Inflammatory macrophage (primary cell): ENCODE data around the gene B4GALNT1.
"Not testable (repeated sequence)": the region's sequence is repeated elsewhere in the genome, so short reads cannot be mapped to it uniquely, and the experiment has no call there.

ENCODE experiments used
- DNase-seq, 2 donors: peaks; one replicate each; pipeline ENCODE4 v3.0.0-alpha.2; 2020 to 2022

B4GALNT1 gene

DNA sequence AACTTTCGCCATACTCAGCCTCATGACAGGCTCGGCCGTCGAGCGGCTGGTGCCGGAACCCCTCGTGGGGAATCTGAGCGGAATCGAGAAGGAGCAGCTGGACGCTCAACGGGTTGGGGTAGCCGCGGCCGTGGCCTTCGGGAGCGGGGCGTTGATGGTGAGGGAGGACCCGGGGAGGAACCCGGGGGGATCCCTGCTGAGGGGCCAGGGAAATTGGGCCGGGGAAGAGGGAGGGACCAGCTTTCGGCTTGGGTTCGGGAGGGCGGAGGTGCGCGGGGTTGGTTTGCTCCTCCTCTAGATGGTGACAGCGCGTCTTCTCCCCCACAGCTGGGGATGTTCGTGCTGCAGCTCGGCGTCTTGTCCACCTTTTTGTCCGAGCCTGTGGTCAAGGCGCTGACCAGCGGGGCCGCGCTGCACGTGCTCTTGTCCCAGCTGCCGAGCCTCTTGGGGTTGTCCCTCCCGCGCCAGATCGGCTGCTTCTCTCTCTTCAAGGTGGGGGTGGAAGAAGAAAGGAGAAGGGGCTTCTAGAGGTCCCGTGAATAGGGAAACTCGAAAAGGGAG is 12.0 kb downstream of the B4GALNT1 start:
- peak; percentile 39 to 50 for DNase-seq

DNA sequence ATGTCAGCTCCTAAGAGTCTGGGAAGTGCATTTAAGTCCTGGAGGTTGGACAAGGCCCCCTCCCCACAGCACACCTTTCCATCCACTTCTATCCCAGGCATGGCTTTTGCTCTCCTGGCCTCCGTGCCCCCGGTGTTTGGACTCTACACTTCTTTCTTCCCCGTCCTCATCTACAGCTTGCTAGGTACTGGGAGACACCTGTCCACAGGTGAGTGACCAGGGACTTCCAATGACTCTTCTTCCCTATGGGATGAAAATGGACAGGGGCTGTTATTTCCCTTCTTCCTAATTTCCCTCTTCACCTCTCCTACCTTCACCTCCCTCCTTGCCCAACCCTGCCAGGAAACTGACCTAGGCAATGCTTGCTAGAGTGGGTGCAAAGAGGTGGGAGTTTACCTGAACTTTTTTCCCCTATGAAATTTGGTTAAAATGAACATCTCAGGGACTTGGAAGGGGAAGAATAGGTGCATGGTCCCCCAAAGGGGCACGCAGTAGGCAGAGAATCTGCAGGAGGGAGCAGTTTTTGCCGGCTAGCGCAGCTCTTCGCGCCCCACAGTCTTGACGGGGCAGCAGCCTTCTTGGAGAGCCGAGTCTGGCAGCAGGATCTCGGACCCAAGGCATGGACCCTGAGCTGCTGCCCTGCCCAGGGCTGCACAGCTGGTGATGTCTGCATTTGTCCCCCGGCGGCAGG is 12.6 kb downstream of the B4GALNT1 start:
- no peak for DNase-seq

DNA sequence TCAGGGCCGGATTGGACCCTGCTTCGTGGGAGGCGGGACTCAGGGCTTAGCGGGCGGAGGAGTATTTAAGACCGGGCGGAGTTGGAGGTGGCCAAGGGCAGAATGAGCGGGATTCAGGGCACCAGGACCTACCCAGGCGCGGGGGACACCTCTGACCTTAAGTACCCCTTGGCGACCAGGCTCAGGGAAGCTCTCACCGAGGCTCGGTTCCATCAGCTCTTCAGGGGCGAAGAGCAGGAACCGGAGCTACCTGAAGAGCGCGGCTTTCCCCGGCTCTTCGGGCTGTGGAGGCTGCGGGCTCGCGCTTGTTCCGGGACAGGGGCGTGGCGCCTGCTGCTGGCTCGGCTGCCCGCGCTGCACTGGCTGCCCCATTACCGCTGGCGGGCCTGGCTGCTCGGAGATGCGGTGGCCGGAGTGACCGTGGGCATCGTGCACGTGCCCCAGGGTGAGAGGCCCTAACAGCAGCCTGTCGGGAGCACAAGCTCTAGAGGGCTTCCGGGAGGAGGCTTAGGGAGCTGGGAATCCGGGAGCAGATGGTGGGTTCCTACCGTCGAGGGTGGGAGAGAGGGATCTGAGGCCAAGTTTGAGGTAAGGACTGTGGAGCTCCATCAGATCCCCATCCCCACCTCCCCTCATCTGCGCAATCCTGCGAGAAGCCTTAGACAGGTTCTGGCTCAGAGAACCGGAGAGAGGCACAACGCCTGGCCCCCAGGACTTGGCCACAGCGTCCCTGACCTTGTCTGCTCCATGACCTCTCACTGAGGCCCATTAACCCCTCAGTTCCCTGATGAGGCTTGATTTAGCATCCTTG is 13.4 kb downstream of the B4GALNT1 start:
- no peak for DNase-seq

DNA sequence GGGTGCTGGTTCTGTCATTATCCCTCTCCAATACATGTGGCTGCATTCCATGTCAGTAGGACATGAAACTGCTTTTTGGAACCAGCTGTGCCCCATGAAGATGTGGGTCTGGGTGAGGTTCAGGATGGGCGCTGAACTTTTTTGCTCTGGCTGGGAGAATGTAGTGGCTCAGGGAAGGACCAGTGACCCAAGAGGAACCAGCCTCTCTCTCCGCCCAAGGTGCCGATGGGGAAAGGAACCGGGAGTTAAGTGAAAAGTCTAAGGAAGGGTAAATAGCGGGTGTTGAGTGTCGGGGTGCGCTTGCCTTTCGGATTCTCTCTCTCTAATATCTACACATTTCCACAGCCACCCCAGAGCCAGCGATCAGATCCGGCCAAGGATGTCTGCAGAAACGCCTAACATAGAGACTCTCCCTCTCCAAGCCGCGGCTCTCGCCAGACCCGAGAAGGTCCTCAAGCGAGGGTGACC is 14.0 kb downstream of the B4GALNT1 start:
- no peak for DNase-seq

DNA sequence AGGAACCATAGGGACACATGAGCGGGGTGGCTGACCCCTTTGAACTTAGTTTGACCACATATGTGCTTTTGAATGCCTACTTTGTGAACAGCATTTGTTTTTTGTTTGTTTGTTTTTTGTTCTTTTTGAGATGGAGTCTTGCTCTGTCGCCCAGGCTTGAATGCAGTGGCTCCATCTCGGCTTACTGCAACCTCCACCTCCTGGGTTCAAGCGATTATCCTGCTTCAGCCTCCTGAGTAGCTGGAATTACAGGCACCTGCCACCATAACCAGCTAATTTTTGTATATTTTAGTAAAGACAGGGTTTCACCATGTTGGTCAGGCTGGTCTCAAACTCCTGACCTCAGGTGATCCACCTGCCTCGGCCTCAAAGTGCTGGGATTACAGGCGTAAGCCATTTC is 14.6 kb downstream of the B4GALNT1 start:
- not testable (repeated sequence) for DNase-seq

DNA sequence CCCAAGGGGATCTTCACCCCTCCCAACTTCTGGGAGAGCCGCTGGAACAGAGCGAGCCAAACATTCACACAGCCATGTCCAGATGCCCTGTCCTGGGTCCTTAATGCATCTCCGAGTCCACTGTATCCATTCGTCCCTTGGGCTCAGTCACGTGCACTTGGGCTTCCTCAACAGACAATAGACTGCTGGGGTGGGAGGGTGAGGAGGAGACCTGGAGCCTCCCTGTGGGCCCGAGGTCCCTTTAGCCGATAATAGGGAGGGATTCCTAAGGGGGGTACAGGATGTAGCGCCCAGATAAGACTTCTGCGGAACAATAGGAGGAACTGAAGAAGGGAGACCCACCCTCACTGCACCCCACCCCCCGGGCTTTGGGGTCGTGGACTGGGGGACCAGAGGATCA is 15.1 kb downstream of the B4GALNT1 start:
- no peak for DNase-seq

DNA sequence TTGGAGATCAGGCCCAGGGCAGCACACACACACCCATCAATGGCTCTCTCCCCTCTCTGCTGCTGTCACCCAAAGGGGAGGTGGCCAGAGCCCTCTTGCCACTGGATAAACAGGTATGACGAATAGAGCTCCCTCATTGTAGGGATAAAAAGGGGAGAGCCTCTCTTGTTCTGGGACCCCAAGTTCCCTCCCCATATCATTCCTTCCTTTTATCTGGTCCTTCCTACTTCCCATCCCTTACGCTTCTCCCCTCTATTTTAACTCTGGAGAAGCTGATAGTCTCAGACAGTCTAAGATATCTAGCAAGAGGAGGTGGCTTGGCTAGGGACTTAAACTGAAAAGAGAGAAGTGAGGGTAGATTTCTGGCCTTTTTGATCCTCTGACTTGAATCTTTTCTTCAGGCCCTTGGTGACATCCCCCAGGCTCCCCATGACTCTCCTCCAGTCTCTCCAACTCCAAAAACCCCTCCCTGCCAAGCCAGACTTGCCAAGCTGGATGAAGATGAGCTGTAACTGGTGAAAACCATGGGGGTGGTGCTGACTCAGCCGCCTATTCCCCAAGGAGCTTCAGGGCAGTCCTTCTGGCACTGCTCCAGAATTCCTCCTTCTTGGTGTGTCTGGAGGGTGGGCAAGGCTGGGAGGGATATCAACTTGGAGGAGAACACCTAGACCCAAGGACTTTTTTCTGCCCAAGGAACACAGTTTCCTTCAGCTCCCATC is 16.5 kb downstream of the B4GALNT1 start:
- DNase-seq = no peak

DNA sequence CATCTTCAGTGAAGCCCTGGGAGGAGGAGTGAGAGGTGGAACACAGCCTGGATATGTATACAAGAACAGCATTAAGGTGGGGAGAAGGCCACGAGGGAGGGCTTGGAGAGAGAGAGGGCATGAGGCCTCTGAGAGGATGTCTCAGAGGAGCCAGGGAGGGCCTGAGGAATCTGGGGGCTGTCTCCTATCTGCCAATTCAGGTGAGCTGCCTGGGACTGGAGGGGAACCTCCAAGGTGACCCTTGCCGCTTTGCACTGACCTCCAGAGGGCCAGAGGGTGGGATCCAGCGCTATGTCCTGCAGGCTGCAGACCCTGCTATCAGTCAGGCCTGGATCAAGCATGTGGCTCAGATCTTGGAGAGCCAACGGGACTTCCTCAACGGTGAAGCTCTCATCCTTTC is 17.4 kb downstream of the B4GALNT1 start:
- no peak for DNase-seq

DNA sequence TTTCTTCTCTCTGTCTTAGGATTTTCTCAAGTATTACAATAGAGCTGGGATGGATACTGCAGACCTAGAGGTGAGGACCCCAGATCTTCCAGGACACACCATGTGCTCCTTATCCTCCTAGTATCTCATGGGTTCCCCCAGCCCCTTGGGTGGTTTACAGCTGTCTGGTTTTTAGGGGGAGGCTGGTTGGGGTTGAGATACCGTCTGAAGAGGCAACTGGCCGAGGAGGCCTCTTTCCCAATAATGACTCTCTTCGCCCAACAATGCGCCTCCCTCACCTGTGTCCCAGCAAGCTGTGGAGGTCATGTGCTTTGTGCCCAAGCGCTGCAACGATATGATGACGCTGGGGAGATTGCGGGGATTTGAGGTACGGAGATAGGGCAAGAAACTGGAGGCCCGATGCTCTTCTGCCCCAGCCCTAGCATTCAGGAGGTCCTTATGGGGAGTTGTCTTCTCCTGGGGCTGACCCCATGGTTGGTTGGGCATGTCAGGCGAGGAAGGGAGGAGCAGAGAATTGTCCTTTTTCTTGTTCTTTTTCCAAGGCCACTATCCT is 18.0 kb downstream of the B4GALNT1 start:
- DNase-seq = no peak

DNA sequence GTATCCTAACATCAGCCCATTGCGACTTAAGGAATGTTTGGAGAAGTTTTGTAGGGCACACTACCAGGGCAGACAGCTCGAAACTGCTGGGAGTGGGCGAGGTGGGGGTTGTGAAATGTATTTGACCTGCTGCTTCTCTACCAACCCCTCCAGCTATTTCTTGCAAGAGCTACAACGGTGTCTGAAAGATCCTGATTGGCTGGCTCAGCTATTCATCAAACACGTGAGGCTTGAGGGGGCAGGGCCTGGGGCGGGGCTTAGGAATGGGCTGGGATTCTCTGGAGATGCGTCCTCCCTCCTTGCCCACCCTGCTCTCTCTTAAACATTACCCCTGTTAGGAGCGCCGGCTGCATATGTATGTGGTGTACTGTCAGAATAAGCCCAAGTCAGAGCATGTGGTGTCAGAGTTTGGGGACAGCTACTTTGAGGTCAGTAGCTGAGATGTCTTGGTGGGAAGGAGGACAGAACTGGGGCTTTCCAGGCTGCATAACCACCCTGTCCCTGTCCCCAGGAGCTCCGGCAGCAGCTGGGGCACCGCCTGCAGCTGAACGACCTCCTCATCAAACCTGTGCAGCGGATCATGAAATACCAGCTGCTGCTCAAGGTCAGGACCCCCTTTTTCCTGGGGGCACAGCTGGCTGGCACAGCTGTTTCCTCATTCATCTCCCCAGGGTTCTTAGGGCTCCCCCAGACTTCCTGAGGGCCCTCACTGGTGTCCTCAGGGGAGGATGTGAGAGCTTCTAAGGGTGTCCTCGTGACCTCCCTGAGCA is 18.6 kb downstream of the B4GALNT1 start:
- DNase-seq = peak; percentile 7 to 14

DNA sequence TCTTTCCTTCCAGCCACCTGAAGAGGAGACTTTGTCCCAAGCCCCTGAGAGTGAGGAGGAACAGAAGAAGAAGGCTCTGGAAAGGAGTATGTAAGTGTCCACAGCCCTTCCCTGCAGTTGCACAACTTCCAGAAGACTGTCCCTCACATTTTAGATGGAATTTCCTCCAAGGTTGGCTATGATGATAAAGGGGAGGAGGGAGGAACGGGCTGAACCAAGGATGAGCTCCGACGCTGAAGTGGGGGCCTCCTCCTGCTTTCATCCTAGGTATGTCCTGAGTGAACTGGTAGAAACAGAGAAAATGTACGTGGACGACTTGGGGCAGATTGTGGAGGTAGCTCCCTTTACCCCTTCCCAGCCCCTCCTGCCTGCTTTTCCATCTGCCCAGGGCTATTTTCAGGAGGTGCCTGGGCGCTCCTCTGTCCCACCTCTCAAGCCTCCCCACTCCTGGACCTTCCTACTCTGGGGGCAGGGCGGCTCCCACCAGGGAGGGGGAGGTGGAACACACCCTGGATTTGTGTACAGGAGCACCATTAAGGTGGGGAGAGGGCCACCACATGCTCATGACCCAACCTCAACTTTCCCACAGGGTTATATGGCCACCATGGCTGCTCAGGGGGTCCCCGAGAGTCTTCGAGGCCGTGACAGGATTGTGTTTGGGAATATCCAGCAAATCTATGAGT is 19.4 kb downstream of the B4GALNT1 start:
- DNase-seq = no peak

DNA sequence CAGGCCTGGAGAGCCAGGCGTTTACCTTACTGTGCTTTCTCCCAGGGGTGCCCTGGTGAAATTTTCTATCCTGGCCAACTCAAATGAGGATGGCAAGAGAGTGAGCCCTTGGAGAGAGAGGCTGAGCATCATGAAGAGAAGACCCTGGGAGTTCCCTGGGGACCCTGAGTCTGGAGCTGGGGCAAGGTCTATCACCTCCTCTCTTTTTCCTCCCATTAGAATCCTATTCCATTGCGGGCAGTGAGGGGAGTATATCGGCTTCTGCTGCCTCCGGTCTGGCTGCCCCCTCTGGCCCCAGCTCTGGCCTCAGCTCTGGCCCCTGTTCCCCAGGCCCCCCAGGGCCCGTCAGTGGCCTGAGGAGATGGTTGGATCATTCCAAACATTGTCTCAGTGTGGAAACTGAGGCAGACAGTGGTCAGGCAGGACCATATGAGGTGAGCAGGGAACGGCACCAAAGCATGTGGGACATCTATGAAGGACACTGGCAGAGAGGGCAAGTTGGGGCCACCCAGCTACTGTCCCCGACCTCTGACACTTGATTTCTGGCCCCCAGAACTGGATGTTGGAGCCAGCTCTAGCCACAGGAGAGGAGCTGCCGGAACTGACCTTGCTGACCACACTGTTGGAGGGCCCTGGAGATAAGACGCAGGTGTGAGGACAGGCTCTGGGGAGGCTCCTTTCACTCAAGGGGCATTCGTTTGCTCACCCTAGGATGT is 20.1 kb downstream of the B4GALNT1 start:
- no peak for DNase-seq

DNA sequence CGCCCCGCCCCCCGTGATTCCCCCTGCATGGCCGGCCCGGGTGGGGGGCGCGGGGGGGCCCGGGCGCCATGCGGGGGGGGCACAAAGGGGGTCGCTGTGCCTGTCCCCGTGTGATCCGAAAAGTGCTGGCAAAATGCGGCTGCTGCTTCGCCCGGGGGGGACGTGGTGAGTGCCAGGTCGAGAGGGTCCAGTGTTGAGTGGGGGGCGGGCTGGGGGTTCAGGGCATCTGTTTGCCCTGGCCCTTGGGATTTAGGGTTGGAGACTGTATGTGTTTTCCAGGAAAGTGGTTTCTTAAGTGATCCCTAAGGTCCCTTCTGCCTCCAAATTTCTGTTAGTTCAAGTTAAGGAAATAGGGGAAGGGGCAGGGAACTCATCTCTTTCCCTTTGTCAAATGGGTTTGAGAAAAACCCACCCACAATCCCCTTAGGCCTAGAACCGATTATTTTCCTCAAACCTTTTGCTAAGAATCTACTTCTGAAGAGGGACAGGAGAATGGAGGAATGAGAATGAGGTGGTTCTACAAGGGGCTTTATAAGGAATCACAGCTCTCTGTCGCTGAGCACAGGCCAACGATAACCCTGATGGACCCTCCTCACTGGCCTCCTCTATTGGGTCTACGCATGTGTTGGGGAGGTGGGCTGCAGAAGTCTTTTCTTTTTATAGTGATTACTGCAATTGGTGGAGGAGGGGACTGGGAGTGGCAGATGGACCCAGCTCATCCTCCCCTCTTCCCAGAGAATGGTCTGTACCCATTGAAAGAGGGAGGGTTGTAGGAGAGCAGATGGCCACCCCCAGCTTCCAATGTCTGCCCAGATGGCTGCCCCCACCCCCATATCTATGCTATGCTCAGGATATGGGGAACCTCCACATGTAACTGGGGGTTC is 20.9 kb downstream of the B4GALNT1 start:
- no peak for DNase-seq

DNA sequence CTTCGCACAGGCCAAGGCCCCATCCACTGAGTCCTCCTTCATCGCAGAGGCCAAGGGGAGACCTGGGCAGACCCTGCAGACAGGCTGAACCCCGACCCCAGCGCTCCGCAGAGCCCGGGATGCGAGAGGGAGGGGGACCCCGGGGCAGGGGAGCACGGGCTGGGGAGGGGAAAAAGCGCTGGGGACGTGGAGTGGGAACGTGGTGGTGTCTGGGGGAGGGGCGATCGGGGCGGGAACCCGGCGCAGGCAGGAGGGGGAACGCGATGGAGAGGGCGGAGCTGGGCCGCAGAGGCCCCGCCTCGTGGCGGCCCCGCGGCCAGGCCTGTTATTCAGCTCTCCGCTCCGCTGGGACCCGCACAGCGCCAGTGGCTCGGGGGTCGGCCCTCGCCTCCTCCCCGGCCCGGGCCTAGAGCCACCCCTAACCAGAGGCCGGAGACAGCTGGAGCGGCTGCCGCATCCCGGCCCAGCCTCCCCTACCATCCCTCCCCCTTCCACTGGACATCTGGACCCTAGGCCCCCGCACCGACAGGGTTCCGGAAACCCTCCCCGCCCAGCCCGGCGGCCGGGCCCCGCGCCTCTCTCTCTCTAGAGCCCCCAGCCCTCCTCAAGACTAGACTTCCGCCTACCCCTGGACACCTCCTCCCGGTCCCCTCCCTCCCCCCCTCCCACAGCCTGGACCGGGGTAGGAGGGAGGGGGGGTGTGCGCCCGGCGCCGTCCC is 21.7 kb downstream of the B4GALNT1 start, which contains the start of gene ARHGEF25:
Gene ARHGEF25 (plus strand): TSS at position 328 of the 719 bp plus-strand sequence. CDS start 460 bp downstream, outside the sequence.
- no peak for DNase-seq

DNA sequence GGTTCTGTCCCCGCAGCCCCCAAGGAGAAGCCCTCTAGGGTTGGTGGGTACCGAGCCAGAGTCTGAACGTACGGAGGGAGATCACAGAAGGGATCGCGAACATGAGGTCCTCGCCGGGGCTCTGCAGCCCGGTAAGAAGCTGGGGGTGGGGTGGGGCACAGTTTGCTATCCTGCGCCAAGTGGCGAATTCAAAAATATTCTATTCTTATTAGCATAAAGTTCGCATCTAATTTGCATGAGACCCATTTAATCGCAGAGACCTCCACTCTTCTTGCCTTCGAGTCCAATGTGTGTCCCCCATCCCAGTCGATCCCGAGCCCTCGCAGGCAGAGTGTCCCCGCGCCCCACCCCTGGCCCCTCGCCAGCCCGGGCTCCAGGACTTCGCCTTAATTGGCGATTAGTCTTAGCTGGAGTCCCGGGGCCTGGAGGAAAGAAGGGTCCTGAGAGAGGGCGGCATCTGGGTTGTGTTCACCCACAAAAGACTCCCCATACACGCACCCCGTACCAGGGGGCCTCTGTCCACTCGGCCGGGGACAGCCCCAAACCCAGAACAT is 22.4 kb downstream of the B4GALNT1 start:
- DNase-seq = no peak

DNA sequence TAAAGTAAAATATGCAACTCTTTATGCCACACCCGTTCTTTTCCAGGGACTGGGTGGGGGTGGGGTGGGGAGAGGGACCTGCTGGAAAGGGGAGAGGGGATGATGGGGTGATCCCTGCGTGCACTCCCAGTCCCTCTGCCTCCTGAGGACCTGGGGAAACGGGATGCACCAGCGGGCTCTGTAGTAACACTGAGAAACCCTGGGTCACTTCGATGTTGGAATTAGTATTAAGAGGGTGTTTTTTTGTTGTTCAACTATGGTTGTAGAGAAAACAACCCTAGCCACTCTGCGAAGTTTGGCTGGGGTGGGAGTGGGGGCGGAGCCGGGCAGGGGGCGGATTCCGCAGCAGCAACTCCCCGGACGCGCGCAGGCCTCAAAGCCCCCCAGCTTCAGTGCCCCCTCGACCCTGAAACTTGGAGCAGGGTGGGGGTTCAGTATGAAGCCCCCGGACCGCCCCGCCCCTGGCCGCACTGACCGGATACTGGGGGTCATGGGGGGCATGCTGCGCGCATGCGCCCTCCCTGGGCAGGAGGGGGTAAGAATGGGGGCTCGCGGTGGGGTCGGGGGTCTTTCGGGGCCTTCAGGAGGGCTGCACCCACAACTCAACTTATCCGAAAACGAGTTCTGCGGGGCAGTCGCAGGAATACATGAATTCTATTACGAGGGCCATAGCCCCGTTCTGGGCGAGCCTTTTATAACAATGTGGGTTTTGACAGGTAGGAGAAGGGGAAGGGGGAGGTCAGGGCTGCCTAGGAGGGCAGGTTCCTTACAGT is 23.0 kb downstream of the B4GALNT1 start:
- no peak for DNase-seq

DNA sequence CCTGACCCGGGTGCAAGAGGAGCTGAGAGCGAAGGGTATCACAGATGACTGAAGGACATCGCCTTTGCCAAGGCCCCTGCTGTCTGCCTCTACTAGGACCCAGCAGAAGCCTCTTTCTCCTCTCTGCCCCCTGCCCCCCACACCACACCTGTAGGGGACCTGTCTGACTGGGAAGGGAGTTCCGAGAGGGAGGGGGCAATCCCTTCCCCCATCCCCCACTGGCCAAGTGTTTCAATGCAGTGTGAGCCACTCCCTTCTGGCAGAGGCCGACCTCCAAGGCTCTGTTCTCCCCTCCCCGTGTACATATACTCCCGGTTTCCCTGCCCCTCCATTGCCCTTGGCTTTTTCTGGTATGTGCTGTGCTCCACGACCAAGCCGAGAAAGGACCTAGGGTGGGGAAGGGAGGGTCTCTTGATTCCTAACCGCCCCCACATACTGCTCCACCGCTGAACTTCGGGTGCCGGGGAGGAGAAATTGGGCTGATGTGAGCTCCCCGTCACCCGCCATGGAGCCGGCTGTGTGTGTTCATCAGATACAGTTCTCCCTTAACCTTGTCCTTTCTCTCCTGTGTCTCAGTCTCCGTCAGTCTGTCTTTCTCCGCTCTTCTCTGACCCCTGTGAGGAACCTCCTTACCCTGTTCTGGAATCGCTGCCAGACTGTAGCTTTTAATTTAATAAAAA is 23.8 kb downstream of the B4GALNT1 start:
- DNase-seq = no peak
